ENCODE data around the gene DUSP8.

DNA sequence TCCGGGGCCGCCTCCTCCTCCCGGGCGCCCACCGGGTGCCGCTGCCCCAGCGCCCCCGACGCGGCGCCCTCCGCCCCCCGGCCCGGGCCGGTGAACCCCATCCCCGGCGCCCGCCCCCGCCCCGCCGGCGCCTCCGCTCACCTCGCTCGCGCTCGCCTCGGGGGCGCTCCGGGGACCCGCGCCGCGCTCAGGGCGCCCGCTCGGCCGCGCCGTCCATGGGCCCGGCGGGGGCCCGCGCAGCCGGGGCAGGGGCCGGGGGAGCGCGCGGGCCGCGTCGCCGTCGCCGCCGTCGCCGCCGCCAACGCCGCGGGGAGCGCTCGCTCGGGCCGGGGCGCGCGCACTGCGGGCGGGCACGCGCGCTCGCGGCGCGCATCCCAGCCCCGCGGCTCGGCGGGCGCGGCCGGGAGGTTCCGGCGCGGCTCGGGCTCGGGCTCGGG lies 293 bp downstream of the DUSP8 start:
- TF ChIP-seq, protein P1, sequence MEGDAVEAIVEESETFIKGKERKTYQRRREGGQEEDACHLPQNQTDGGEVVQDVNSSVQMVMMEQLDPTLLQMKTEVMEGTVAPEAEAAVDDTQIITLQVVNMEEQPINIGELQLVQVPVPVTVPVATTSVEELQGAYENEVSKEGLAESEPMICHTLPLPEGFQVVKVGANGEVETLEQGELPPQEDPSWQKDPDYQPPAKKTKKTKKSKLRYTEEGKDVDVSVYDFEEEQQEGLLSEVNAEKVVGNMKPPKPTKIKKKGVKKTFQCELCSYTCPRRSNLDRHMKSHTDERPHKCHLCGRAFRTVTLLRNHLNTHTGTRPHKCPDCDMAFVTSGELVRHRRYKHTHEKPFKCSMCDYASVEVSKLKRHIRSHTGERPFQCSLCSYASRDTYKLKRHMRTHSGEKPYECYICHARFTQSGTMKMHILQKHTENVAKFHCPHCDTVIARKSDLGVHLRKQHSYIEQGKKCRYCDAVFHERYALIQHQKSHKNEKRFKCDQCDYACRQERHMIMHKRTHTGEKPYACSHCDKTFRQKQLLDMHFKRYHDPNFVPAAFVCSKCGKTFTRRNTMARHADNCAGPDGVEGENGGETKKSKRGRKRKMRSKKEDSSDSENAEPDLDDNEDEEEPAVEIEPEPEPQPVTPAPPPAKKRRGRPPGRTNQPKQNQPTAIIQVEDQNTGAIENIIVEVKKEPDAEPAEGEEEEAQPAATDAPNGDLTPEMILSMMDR (conservative IDR thresholded peaks at IDR 0.05; ENCODE audit: low read length): no peak
- TF ChIP-seq EZH2phosphoT487 (IDR thresholded peaks at IDR 0.05; ENCODE audit: borderline replicate concordance, low read depth, low read length): no peak
